Activated CD4-positive, alpha-beta memory T cell treated with anti-CD3 and anti-CD28 coated beads for 36 hours (primary cell): ENCODE results near the gene CREB1. TPM values are rescaled to one million over a fixed set of nuclear protein-coding genes. Genes with fewer than 3 reads are reported as not detected.
"Not testable (repeated sequence)": the region's sequence is repeated elsewhere in the genome, so short reads cannot be mapped to it uniquely, and the experiment has no call there.

Experiments used
- CTCF ChIA-PET: fragments of 350-600 bp; sonication (Branson Sonifier 250); formaldehyde crosslinking; loops from one replicate; lab custom pipeline; 2021; ENCODE audit warnings: antibody characterized with exemption, inconsistent platforms; lab: Charles Lee
- POLR2A ChIA-PET: fragments of 350-600 bp; sonication (Branson Sonifier 250); formaldehyde crosslinking; loops from one replicate; lab custom pipeline; 2021; ENCODE audit warnings: antibody characterized with exemption; lab: Charles Lee
- DNase-seq: peaks from one replicate; pipeline ENCODE4 v3.0.0-alpha.2; 2020
- H3K27ac Mint-ChIP-seq: one replicate; pipeline ENCODE4 v1.8.0; 2021; ENCODE audit warnings: mixed read lengths
- H3K27me3 Mint-ChIP-seq: one replicate; pipeline ENCODE4 v1.8.0; 2021; ENCODE audit warnings: mixed read lengths
- H3K36me3 Mint-ChIP-seq: one replicate; pipeline ENCODE4 v1.8.0; 2021; ENCODE audit warnings: mixed read lengths
- H3K4me1 Mint-ChIP-seq: one replicate; pipeline ENCODE4 v1.8.0; 2021; ENCODE audit warnings: low read depth, mixed read lengths
- H3K4me3 Mint-ChIP-seq: one replicate; pipeline ENCODE4 v1.8.0; 2021; ENCODE audit warnings: mild to moderate bottlenecking, mixed read lengths
- H3K9me3 Mint-ChIP-seq: one replicate; pipeline ENCODE4 v1.8.0; 2021; ENCODE audit warnings: mixed read lengths
- intact Hi-C: fragments of 100-400 bp; cut with micrococcal nuclease; formaldehyde crosslinking; loops from one replicate; pipeline ENCODE4 v1.15.1; 2023
- total RNA-seq, 2 experiments: library from RNA; stranded (reverse); gene quantifications; one replicate each; pipeline ENCODE4 v1.2.3, GENCODE V29; 2021

Gene CREB1
- total RNA-seq, 2 experiments from 2014 or later = 90.7 to 92.2 TPM

DNA sequence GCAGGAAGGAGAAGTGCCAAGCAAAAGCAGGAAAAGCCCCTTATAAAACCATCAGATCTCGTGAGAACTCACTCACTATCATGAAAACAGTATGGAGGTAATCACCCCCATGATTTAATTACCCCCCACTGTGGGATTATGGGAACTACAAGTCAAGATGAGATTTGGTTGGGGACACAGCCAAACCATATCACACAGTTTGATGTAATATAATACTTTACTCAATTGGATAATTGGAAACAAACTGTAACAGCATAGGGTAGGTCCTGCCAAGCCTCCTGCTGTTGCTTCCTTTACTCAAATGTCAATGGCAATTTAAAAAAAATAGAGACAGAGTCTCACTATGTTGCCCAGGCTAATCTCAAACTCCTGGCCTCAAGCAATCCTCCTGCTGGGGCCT lies 110.9 kb downstream of the CREB1 start:
- ChIA-PET CTCF (interaction anchor here (0.6 kb wide), 1 partner anchor 25 kb away, joined by 3 read pairs; no protein-coding TSS in a partner anchor), POLR2A (no interaction called here)
- Mint-ChIP-seq H3K9me3 (peaks cover 11% of the 10 kb centered on the region), H3K36me3 (peaks cover 6% of the 10 kb centered on the region), H3K4me3 (no peak overlapping the region), H3K27me3 (peaks cover 11% of the 10 kb centered on the region), H3K27ac (no peak overlapping the region), H3K4me1 (no peaks in the 10 kb centered on the region)
- no peak for DNase-seq
- intact Hi-C loops = no loop called here

DNA sequence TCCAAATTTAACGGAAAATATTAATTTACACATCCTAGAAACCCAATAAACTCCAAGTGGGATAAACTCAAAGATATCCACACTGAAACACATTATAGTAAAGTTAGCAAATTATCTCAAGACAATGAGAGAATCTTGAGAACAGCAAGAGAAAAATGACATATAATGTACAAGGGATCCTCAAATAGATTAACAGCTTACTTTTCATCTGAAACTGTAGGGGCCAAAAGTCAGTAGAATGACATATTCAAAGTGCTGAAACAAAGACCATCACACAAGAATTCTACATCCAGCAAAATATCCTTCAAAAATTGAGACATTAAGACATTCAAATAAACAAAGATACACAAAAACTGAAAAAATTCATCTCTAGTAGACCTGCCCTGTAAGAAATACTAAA lies 114.1 kb downstream of the CREB1 start:
- H3K4me3 Mint-ChIP-seq = no peak overlapping the region
- intact Hi-C loops = no loop called here

DNA sequence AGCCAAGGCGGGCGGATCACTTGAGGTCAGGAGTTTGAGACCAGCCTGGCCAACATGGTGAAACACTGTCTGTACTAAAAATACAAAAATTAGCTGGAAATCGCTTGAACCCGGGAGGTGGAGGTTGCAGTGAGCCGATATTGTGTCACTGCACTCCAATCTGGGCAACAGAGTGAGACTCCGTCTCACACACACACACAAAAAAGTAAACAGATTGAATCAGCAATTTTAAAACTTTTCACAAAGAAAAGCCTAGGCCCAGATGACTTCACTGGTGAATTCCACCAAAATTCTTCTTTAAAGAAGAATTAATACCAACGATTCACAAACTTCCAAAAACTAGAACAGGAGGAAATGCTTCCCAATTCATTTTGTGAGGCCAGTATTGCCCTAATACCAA lies 116.8 kb downstream of the CREB1 start:
- intact Hi-C loops, H3K36me3 Mint-ChIP-seq, H3K4me3 Mint-ChIP-seq, H3K27ac Mint-ChIP-seq, H3K27me3 Mint-ChIP-seq, DNase-seq, H3K4me1 Mint-ChIP-seq, POLR2A ChIA-PET, CTCF ChIA-PET, H3K9me3 Mint-ChIP-seq: not testable (repeated sequence)

More for the DNA sequence above, 114.1 kb downstream of the CREB1 start:
- H3K27me3 Mint-ChIP-seq = peaks cover 11% of the 10 kb centered on the region
- ChIA-PET POLR2A (no interaction called here), CTCF (no interaction called here)
- no peak overlapping the region for H3K27ac Mint-ChIP-seq
- peaks cover 11% of the 10 kb centered on the region for H3K9me3 Mint-ChIP-seq
- H3K36me3 Mint-ChIP-seq = peaks cover 6% of the 10 kb centered on the region
- DNase-seq = no peak
- no peaks in the 10 kb centered on the region for H3K4me1 Mint-ChIP-seq

Other genes starting within 250 kb of the CREB1 start
- gene METTL21A, start 95.4 kb downstream of the CREB1 start, total RNA-seq = 10 to 100 TPM; 21.2 to 22.9 TPM
- 1 to 10 TPM; 5.7 to 6.4 TPM for gene CCNYL1, start 181.7 kb downstream of the CREB1 start, total RNA-seq
- gene FZD5, start 239.9 kb downstream of the CREB1 start, total RNA-seq = 1 to 10 TPM; 1.3 to 1.7 TPM